ENCODE measurements around the gene LRRC66. TPM values are rescaled to one million over a fixed set of nuclear protein-coding genes. Genes with fewer than 3 reads are reported as not detected.

LRRC66 gene
- total RNA-seq, 2 experiments from 2014 or later, result 0.11 TPM; not detected in 1

DNA sequence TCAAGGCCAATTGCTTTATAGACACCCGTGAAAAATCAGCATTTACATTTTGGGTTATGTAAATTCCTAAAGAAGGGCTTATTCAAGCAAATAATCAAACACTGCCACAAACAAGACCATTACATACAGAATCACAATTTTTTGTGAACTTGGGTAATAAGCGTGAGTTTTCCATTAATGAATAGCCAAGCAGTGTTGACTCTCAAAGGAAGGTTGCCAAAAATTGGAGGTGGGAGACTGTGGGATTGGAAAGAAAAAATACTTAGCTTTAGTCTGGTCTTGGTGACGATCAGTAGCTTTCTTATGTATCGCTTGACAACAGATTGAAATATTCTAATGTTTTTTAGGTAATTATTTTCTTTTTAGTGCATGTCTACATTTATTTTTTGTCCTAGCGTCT, 20.9 kb downstream of the LRRC66 start:
- no peaks in the 10 kb centered on the region for H3K27me3 ChIP-seq (ENCODE audit: control insufficient read depth in 1 of 2, insufficient read depth in 2 of 2, low read length in 2 of 2)
- ATAC-seq (ENCODE audit: poor library complexity) (no peak), DNase-seq (no peak)
- POLR2A ChIA-PET, result interaction anchor here (0.5 kb wide), 1 partner anchor 87 kb away, joined by 4 read pairs; no protein-coding TSS in a partner anchor
- intact Hi-C loops (cut with DNase I, micrococcal nuclease), result loop anchor here in 1 of 2 experiments (10.0 kb wide), 1 partner anchor 66 kb away; no protein-coding TSS in a partner anchor
- Mint-ChIP-seq H3K27ac (no peak overlapping the region), H3K4me1 (ENCODE audit: low read depth) (no peaks in the 10 kb centered on the region), H3K9me3 (no peaks in the 10 kb centered on the region), H3K27me3 (peaks cover 1% of the 10 kb centered on the region), H3K36me3 (ENCODE audit: low read depth) (no peaks in the 10 kb centered on the region), H3K4me3 (no peak overlapping the region)
- H3K4me1 ChIP-seq (ENCODE audit: insufficient read depth, low read length), result no peaks in the 10 kb centered on the region
- H3K36me3 ChIP-seq (ENCODE audit: insufficient read depth, low read length), result no peaks in the 10 kb centered on the region
- H3K27ac ChIP-seq (ENCODE audit: low read depth in 1 of 2, low read length in 2 of 2), result no peak overlapping the region
- CTCF ChIA-PET, result no interaction called here
- H3K4me3 ChIP-seq (ENCODE audit: low read length), result no peak overlapping the region
- H3K9me3 ChIP-seq (ENCODE audit: control insufficient read depth in 1 of 2, insufficient read depth in 1 of 2, low read length in 2 of 2), result peaks cover 0 to 9% of the 10 kb centered on the region in 2 experiments
- TF ChIP-seq, protein P1, sequence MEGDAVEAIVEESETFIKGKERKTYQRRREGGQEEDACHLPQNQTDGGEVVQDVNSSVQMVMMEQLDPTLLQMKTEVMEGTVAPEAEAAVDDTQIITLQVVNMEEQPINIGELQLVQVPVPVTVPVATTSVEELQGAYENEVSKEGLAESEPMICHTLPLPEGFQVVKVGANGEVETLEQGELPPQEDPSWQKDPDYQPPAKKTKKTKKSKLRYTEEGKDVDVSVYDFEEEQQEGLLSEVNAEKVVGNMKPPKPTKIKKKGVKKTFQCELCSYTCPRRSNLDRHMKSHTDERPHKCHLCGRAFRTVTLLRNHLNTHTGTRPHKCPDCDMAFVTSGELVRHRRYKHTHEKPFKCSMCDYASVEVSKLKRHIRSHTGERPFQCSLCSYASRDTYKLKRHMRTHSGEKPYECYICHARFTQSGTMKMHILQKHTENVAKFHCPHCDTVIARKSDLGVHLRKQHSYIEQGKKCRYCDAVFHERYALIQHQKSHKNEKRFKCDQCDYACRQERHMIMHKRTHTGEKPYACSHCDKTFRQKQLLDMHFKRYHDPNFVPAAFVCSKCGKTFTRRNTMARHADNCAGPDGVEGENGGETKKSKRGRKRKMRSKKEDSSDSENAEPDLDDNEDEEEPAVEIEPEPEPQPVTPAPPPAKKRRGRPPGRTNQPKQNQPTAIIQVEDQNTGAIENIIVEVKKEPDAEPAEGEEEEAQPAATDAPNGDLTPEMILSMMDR (IDR thresholded peaks at IDR 0.05), result no peak

DNA sequence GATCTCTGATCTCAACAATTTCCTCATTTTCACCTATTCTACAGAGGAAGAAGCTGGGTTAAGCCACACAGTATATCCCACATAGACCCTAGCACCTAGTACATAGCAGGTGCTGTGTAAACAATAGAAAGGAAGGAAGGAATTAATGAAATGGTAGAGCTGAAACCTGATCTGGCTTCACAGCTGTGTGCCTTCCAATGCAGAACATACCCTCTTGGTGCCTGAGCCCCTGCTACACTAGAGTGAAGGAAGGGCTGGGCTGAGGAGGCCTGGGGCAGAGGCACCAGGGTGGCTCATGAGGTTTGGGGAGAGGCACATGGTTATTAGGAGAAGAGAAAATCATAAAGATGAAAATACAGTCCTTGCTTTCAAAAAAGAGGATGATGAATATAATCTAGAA, 21.3 kb downstream of the LRRC66 start:
- TF ChIP-seq, protein P1 (IDR thresholded peaks at IDR 0.05), result no peak
- Histone ChIP-seq H3K27me3 (ENCODE audit: control insufficient read depth in 1 of 2, insufficient read depth in 2 of 2, low read length in 2 of 2) (no peaks in the 10 kb centered on the region), H3K4me3 (ENCODE audit: low read length) (no peak overlapping the region), H3K9me3 (ENCODE audit: control insufficient read depth in 1 of 2, insufficient read depth in 1 of 2, low read length in 2 of 2) (peaks cover 0 to 9% of the 10 kb centered on the region in 2 experiments), H3K27ac (ENCODE audit: low read depth in 1 of 2, low read length in 2 of 2) (no peak overlapping the region), H3K36me3 (ENCODE audit: insufficient read depth, low read length) (no peaks in the 10 kb centered on the region), H3K4me1 (ENCODE audit: insufficient read depth, low read length) (no peaks in the 10 kb centered on the region)
- POLR2A ChIA-PET, result interaction anchor here (0.5 kb wide), 1 partner anchor 87 kb away, joined by 4 read pairs; no protein-coding TSS in a partner anchor
- no peaks in the 10 kb centered on the region for H3K9me3 Mint-ChIP-seq
- intact Hi-C loops (cut with DNase I, micrococcal nuclease), result loop anchor here in 1 of 2 experiments (10.0 kb wide), 1 partner anchor 66 kb away; no protein-coding TSS in a partner anchor
- H3K36me3 Mint-ChIP-seq (ENCODE audit: low read depth), result no peaks in the 10 kb centered on the region
- H3K4me3 Mint-ChIP-seq, result no peak overlapping the region
- peaks cover 5% of the 10 kb centered on the region for H3K27me3 Mint-ChIP-seq
- CTCF ChIA-PET, result no interaction called here
- H3K4me1 Mint-ChIP-seq (ENCODE audit: low read depth), result no peaks in the 10 kb centered on the region
- no peak overlapping the region for H3K27ac Mint-ChIP-seq
- ATAC-seq (ENCODE audit: poor library complexity) (no peak), DNase-seq (no peak)

DNA sequence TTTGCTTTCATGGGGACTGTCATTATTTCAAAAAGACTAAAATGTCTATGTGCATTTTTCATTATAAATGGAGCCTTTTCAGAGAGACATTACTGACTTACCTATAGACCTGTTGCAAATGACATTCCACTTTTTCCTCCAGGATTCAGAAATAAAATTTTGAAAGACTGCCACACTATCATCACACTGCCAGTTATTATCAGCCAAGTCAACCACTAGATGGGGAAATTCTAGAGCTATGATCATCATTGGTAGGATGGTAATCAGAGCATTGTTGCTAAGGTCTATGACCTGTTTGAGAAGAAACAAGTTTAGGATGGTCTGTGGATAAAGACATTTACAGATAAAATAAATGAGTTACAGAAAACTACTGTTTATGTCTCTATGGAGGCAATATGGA, 22.5 kb downstream of the LRRC66 start:
- H3K9me3 Mint-ChIP-seq, result no peaks in the 10 kb centered on the region
- peaks cover 12% of the 10 kb centered on the region for H3K27me3 Mint-ChIP-seq
- Histone ChIP-seq H3K27ac (ENCODE audit: low read depth in 1 of 2, low read length in 2 of 2) (no peak overlapping the region), H3K27me3 (ENCODE audit: control insufficient read depth in 1 of 2, insufficient read depth in 2 of 2, low read length in 2 of 2) (no peaks in the 10 kb centered on the region), H3K4me1 (ENCODE audit: insufficient read depth, low read length) (no peaks in the 10 kb centered on the region), H3K9me3 (ENCODE audit: control insufficient read depth in 1 of 2, insufficient read depth in 1 of 2, low read length in 2 of 2) (peaks cover 0 to 9% of the 10 kb centered on the region in 2 experiments), H3K4me3 (ENCODE audit: low read length) (no peak overlapping the region), H3K36me3 (ENCODE audit: insufficient read depth, low read length) (no peaks in the 10 kb centered on the region)
- CTCF ChIA-PET, result no interaction called here
- TF ChIP-seq, protein P1 (IDR thresholded peaks at IDR 0.05), result no peak
- H3K36me3 Mint-ChIP-seq (ENCODE audit: low read depth), result no peaks in the 10 kb centered on the region
- no peak for ATAC-seq (ENCODE audit: poor library complexity)
- no peaks in the 10 kb centered on the region for H3K4me1 Mint-ChIP-seq (ENCODE audit: low read depth)
- DNase-seq, result no peak
- POLR2A ChIA-PET, result no interaction called here
- H3K27ac Mint-ChIP-seq, result no peak overlapping the region
- intact Hi-C loops (cut with DNase I, micrococcal nuclease), result loop anchor here in 1 of 2 experiments (10.0 kb wide), 1 partner anchor 67 kb away; no protein-coding TSS in a partner anchor
- H3K4me3 Mint-ChIP-seq, result no peak overlapping the region

Measured in CD4-positive, alpha-beta T cell (primary cell).